CD1c-positive myeloid dendritic cell (primary cell): Measurements from ENCODE around the gene KRTAP9-1.
A peak's percentile ranks its signal among the peaks of the same experiment; 100 is the strongest.
"Not testable (repeated sequence)": the region's sequence is repeated elsewhere in the genome, so short reads cannot be mapped to it uniquely, and the experiment has no call there.

Experiments used
- DNase-seq: peaks from one replicate; pipeline ENCODE4 v3.0.0-alpha.2; 2016; ENCODE audit errors: extremely low spot score

KRTAP9-1 gene, protein sequence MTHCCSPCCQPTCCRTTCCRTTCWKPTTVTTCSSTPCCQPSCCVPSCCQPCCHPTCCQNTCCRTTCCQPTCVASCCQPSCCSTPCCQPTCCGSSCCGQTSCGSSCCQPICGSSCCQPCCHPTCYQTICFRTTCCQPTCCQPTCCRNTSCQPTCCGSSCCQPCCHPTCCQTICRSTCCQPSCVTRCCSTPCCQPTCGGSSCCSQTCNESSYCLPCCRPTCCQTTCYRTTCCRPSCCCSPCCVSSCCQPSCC

DNA sequence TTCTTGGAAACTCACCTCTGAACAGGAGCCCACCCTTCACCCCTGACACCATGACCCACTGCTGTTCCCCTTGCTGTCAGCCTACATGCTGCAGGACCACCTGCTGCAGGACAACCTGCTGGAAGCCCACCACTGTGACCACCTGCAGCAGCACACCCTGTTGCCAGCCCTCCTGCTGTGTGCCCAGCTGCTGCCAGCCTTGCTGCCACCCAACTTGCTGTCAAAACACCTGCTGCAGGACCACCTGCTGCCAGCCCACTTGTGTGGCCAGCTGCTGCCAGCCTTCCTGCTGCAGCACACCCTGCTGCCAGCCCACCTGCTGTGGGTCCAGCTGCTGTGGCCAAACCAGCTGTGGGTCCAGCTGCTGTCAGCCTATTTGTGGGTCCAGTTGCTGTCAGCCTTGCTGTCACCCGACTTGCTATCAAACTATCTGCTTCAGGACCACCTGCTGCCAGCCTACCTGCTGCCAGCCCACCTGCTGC is at the start of gene KRTAP9-1:
TSS of gene KRTAP9-1 (plus strand) at position 51 of the 482 bp plus-strand sequence. CDS start at position 51, 0 bp downstream.
- not testable (repeated sequence) for DNase-seq

DNA sequence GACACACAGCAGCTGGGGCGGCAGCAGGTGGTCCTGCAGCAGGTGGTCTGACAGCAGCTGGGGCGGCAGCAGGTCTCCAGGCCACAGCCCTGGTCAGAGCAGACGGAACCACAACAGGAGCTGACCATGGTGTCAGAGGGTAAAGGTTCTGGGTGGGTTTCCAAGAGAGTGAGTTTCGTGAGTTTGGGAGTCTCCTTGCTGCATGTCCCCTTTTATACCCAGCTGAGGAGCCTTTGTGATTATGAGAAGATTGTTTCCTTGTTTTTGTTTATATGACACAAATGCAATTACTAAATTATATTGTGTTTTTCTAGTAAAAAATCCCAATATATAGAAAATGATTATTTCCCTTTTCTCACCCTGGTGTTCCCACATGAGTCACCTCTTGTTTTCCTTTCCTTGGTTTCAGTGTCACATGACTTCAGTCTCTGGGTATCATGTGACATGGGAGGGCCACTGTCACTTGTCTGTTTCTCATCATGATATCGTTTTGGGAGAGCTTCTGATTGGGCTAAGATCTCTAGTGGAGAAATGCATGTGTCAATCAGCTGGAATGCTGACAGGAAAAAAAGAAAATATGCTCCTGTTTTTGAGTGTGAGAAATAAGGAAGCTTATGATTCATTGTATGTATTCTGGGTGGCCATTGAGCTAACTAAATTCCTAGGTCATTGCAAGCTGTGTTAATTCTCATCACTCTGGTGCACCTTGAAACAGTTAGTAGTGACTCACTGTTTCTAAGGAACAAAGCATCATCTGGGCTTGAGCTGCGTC is 49.1 kb upstream of the KRTAP9-1 start, which contains the start of gene KRTAP4-6:
TSS of gene KRTAP4-6 (minus strand) at position 185 of the 772 bp plus-strand sequence. CDS start at position 128, 57 bp downstream.
- DNase-seq: peak; percentile 20

DNA sequence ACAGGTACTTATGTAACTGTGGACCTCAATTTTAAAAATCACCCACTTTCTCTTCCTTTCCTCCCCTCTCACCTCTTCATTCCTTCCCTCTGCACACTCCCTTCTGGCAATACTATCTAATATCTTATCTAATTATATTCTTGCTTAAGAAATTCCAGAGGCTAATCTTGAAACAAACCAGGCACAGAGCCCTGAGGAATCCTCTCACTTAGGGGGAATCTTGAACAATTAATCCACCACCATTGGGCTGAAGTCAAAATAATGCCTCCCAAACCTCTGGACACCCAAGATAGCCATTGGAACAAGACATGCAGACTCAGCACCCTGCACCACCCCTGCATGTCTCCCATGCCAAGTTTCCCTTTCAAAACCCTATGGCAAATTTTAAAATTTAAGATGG is 48.3 kb upstream of the KRTAP9-1 start:
- no peak for DNase-seq

DNA sequence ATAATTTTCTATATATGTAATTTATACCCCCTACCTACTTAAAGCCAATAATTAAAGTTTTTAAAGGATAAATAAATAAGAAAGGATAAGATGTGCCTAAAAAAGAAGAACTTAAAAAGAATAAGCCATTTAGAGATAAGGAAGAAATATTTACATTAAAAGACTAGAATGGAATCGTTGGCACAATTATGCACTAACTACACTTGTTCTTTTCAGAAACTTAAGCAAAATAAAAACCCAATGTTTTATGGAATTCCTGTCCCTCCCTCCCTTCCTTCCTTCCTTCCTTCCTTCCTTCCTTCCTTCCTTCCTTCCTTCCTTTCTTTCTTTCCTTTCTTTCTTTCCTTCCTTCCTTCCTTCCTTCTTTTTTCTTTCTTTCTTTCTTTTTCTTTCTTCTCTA is 44.8 kb upstream of the KRTAP9-1 start:
- DNase-seq: no peak

DNA sequence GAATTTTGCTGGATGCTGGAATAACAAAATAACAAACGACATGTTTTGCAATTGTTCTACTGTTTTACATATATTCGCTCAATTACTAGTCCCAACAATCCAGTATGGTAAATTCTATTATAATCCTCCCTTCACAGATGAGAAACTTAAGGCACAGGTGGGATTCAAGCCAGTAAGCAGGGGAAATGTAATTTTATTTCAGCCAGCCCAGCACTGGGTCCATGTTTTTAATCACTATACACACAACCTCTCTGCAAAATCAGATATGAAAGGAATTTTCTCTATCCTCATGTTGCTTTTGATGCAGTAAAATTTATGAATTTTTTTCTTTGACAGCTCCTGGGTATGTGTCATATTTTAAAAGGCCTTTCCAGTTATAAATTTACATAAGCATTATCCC is 44.4 kb upstream of the KRTAP9-1 start:
- DNase-seq: no peak

DNA sequence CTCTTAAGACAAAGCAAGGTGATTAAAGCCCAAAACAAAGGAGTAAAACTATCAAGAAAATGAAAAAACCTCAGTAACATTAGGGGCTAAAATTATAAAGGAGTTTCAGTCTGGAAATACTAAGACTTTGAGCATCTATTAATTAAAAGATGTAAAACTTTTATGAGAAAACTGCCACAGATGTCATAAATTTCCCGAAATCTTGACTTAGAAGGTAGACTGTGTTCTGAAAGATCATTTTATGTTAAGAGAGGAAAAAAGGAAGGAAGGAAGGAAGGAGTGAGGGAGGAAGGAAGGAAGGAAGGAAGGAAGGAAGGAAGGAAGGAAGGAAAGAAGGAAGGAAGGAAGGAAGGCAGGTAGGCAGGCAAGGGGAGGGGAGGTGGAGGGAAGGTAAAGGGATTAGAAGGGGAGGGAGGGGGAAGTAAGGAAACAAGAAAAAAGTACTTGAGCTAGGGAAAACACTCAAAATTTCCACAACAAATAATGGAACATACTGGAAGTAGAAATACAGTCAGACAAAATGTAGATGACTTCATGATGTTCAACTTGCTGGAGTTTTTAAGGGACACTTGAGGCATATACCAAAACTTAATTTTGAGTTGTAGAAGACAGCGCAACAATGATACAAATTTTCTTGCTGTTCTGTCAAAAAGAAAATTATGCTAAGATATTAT is 42.0 kb upstream of the KRTAP9-1 start:
- no peak for DNase-seq

DNA sequence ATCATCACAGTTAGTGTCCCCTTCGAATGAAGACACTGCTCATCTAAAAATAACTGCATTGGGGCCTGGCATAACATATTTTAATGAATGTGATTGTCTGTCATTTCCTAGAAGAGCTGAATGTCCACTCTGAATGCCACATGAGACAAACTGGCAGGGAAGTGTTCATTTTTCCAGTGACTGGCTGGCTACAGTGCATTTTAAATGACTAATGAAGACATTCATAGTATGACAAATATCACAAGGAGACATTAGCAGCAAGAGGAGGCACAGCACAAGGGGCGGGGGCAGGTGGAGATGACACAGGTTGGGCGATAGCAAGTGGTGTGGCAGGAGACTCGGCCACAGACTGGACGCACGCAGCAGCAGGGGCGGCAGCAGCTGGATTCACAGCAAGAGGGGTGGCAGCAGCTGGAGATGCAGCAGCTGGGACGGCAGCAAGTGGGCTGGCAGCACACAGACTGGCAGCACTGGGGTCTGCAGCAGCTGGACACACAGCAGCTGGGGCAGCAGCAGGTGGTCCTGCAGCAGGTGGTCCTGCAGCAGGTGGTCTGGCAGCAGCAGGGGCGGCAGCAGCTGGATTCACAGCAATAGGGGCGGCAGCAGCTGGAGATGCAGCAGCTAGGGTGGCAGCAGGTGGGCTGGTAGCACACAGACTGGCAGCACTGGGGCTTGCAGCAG is 40.6 kb upstream of the KRTAP9-1 start:
- not testable (repeated sequence) for DNase-seq

DNA sequence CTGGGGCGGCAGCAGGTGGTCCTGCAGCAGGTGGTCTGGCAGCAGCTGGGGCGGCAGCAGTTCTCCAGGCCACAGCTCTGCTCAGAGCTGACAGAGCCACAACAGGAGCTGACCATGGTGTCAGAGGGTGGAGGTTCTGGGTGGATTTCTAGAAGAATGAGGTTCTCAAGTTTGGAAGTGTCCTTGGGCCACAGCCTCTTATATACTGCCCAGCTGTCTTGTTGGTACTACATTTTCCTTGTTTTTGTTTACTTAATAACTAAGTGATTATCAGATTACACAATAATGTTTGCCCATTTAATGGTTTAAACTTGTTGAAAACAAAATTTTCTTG is 40.1 kb upstream of the KRTAP9-1 start, which contains the start of gene KRTAP4-5:
TSS of gene KRTAP4-5 (minus strand) at position 174 of the 334 bp plus-strand sequence. CDS start at position 116, 58 bp downstream.
- no peak for DNase-seq

DNA sequence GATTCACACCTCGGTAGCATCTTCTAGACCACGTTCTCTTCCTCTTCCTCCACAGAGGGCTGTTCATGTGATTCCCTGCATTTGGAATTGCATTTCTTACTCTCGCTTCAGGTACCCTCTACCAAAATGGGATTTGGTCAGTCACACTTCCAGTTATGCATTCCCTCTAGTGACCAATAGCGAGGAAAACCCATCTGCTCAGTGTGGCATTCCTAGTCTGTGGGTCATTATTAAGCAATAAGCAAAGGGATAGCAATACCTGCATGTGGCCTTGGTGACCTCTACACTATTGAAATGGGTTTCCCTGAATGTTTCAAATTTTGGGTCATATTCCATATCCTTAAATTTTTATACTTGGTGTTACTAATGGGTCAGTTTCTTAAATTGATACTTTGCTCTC is 39.7 kb upstream of the KRTAP9-1 start:
- DNase-seq: no peak

DNA sequence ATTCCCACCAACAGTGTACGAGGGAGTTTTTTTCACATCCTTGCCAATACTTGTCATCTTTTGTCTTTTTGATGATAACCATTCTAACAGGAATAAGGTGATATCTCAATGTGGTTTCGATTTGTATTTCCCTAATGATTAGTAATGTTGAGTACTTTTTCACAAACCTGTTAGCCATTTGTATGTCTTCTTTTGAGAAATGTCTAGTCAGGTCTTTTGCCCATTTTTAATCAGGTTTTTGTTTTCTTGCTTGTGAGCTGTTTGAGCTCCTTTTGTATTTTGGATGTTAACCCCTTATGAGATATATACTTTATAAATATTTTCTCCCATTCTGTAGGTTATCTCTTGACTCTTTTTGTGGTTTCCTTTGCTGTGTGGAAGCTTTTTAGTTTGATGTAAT is 38.2 kb upstream of the KRTAP9-1 start:
- no peak for DNase-seq

DNA sequence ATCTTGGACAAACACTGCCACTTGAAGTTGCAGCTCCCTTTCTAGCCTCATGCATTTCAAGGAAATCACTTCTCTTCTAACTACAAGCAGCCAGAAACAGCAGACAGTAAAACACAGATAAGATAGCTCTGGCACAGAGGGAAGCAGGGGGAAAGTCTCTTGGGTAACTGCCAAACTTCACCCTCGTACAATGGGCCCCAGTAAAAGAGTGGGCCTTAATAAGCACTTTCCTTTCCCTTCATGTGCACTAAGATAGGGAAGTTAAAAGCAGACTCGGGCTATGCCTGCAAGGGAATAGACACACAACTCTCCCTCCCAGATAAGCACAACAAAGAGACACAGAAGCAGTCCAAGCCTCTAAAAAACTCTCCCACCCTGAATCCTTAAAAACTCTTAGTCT is 35.8 kb upstream of the KRTAP9-1 start:
- DNase-seq: no peak

DNA sequence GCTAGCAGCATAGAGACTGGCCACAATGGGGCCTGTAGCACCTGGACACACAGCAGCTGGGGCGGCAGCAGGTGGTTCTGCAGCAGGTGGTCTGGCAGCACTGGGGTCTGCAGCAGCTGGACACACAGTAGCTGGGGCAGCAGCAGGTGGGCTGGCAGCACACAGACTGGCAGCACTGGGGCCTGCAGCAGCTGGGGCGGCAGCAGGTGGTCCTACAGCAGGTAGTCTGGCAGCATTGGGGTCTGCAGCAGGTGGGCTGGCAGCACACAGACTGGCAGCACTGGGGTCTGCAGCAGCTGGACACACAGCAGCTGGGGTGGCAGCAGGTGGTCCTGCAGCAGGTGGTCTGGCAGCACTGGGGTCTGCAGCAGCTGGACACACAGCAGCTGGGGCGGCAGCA is 29.5 kb upstream of the KRTAP9-1 start:
- DNase-seq: not testable (repeated sequence)

DNA sequence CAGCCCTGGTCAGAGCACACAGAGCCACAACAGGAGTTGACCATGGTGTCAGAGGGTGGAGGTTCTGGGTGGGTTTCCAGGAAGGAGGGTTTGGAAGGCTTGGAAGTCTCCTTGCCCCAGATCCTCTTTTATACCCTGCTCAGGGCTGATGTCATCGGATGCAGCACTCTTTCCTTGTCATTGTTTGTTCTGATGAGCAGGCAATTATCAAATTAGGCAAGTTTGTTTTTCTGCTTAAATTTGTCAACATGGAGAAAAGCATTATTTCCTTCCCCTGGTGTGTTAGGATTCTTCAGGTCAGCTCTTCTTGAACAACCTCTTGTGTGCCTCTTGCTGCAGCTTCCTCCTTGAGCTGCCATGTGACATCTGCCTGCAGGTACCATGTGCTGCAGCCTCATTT is 29.0 kb upstream of the KRTAP9-1 start, which contains the start of gene KRTAP4-4:
TSS of gene KRTAP4-4 (minus strand) at position 101 of the 400 bp plus-strand sequence. CDS start at position 44, 57 bp downstream.
- DNase-seq: no peak

DNA sequence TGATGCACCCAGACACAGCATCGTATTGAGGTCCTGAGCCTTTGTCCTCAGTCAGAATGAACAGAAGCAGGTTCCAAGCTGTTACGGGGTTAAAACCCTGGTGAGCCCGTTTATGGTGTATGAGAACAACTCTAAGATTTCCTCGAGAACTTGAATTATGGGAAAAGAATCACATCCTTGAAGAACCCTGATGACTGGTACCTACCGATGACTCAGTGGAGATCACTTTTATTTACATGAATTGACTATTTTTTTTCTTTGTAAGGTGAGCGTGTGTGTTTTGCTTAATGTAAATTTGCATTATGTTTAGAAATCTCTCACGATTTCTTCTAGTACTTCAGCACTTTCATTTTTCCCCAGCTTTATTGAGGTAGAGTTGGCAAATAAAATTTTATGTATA is 25.9 kb upstream of the KRTAP9-1 start:
- DNase-seq: no peak

DNA sequence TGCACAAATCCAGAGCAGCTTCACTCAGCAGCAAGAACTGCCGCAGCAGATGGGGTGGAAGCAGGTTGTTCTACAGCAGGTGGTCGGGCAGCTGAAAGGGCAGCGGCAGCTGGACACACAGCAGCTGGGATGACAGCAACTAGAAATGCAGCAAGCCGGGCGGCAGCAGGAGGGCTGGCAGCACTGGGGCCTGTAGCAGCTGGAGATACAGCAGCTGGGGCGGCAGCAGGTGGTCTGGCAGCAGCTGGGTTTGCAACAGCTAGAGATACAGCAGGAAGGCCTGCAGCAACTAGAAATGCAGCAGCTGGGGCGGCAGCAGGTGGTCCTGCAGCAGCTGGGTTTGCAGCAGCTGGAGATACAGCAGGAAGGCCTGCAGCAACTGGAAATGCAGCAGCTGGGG is 22.1 kb upstream of the KRTAP9-1 start:
- no peak for DNase-seq

DNA sequence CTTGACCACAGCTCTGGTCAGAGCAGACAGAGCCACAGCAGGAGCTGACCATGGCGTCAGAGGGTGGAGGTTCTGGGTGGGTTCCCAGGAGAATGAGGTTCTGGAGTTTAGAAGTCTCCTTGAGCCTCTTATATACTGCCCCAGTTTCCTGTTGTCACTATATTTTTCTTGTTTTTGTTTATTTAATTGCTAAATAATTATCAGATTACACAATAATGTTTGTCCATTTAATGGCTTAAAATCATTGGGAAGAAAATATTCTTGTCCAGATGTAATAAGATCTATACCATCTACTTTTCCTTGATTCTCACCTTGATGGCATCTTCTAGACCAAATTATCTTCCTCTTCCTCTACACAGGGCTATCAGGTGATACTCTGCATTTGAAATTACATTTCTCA is 21.6 kb upstream of the KRTAP9-1 start, which contains the start of gene KRTAP4-3:
TSS of gene KRTAP4-3 (minus strand) at position 101 of the 400 bp plus-strand sequence. CDS start at position 52, 49 bp downstream.
- no peak for DNase-seq

DNA sequence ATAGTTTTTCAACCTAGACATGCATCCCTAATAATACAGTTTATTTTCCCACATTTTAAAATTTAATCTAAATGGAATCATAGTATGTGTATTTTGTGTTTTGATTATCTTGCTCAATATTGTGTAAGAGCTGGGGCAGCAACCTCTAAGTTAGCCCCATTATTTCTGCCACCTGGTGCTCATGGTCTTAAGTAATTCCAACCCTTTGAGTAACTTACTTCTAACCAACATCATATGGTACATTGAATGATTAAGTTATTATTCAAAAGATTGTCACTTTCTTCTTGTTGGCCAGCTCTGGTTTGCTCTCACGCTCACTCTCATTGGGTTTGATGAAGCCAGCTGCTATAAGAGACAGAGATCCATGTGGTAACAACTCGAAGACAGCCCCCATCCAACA is 17.8 kb upstream of the KRTAP9-1 start:
- no peak for DNase-seq

DNA sequence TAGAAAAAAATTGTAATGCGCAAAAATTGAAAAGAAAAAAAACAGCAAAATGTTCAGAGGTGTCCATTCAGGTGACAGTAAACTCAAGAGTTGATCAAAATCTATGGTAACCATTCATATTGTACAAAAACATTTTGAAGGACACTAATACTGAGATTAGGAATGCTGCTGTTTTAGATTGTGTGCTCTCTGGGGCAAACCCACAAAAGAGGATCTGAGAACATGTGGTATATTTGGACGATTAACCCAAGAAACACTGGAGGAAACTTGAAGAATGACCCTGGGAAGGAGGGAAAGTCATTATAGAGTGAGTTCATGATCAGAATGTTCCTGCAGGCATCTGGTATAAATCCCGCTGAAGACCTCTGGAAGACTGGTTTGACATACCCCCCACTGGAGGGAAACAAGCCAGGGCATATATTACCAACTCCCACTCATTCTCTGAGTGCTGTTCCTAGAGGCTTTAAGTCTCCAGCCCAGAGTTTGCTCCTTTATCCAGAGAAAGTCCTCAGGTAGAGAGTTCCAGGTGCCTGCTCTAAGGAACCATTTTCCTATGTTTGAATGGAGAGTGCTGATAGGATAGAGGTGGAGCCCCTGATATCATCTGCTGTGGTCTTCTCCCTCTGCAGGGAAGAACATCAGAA is 12.8 kb upstream of the KRTAP9-1 start:
- DNase-seq: peak; percentile 74

DNA sequence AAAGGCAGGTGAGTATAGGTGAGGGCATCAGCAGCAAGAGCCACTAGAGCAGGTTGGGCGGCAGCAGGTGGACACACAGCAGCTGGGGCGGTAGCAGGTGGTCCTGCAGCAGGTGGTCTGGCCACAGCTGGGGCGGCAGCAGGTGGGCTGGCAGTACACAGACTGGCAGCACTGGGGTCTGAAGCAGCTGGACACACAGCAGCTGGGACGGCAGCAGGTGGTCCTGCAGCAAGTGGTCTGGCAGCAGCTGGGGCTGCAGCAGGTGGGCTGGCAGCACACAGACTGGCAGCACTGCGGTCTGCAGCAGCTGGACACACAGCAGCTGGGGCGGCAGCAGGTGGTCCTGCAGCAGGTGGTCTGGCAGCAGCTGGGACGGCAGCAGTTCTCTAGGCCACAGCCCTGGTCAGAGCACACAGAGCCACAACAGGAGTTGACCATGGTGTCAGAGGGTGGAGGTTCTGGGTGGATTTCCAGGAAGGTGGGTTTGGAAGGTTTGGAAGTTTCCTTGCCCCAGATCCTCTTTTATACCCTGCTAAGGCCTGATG is 11.9 kb upstream of the KRTAP9-1 start, which contains the start of gene KRTAP4-2:
TSS of gene KRTAP4-2 (minus strand) at position 495 of the 545 bp plus-strand sequence. CDS start at position 438, 57 bp downstream.
- DNase-seq: no peak

DNA sequence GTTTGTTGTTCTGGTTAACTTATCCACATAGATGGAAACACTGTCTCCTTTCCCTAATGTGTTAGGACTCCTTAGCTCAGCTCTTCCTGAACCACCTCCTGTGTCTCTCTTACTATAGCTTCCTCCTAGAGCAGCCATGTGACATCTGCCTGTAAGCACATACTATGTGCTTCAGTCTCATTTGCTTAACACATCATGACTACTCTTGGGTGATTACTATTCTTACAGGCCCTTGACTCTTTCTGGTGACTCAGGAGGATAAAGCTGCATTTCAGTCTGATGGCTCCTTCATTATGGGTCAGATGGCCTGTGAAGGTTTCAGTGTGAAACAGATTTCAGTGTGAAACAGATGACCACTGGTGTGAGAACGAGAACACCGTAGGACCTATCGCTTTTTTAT is 11.3 kb upstream of the KRTAP9-1 start:
- DNase-seq: peak; percentile 59
